Measurements from ENCODE around the gene SLC38A9.
"Not testable (repeated sequence)": the region's sequence is repeated elsewhere in the genome, so short reads cannot be mapped to it uniquely, and the experiment has no call there.

The SLC38A9 gene

DNA sequence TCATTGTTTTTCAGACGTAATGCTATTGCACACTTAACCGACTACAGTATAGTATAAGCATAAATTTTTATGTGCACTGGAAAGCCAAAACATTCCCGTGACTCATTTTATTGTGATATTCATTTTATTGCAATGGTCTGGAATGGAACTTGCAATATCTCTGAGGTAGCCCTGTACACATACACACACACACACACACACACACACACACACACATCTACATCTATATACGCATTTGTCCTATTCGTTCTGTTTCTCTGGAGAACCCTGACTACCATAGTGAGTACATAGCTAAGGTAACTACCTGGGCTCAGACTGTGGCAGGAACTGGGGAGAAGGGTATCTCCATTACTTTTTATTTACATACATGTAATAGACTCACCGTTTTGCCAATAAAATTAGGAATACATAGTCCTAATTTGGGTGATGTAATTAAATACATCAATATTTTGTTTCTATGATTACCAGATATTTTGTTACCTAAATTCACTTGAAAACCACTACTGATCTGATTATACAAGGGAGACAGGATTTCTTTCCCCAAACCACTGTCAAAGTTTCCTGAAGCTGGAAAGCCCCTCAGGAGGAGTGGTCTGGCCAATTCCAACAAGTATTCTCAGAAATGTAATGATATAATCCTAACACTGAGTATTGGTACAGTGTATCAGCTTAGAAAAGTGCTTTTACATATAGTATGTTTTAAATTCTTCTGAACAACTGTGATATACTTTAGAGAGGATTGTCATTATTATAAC lies 103.4 kb downstream of the SLC38A9 start:
- DNase-seq, result no peak

DNA sequence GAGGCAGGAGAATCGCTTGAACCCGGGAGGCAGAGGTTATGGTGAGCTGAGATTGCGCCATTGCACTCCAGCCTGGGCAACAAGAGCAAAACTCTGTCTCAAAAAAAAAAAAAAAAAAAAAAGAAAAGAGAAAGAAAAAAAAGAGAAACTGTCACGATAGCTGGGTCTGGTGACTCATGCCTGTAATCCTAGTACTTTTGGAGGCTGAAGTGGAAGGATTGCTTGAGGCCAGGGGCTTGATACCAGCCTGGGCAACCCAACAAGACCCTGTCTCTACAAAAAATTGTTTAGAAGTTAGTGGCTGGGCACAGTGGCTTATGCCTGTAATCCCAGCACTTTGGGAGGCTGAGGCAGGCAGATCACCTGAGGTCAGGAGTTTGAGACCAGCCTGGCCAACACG lies 104.8 kb downstream of the SLC38A9 start:
- DNase-seq, result not testable (repeated sequence)

DNA sequence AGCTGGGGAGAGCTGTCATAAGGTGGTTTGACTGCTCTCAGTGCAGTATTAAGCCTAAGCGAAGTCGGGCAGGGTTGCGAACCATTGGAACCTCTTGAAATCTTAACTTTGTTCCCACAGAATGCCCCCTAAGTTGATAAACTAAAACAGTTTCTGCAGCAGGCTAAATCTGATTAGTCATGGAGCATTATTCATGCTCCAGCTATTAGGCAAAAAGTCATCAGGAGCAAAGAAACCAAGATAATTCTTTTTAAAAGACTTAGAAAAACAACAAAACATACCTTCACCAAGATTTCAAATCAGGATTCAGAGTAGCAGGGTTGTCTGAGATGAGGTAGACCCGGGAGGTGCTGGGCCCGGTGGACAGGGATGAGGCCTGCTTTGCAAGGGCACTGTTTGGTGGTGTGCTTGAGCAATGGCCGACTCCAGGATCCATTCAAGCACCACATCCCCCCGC lies 107.5 kb downstream of the SLC38A9 start:
- no peak for DNase-seq

GRCh38 chr5:55603922-55604321 lies 108.2 kb downstream of the SLC38A9 start:
- DNase-seq, result no peak

DNA sequence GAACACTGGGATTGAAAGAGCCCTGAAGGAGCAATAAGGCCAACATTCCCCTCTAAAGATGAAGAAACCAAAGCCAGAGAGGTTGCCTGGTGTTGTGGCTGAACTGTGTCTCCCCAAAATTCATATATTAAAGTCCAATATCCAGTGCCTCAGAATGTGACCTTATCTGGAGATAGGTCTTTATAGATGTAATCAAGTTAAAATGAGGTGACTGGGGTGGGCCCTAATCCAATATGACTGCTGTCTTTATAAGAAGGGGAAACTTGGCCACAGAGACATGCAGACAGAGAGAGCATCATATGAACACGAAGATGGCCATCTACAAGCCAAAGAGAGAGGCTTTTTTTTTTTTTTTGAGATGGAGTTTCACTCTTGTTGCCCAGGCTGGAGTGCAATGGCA lies 110.5 kb downstream of the SLC38A9 start:
- no peak for DNase-seq

DNA sequence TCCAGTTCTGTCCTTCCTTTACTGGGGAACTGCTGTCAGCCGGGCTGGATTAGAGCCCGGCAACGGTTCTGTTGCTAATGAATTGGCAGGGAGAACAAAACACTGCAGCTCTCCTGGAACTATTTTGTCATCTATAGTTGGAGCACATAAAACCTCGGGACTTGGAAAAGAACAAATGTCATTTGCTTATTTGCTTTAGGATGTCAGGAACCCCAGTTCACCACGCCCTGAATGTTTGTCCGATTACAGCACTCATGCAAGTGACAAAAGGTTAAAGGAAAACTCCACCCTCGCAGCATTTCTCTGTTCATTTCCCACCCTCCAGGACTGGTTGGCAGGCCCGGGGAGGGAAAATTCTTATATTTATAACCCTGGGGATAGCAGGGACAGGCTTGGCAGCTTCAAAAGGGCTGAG lies 110.9 kb downstream of the SLC38A9 start:
- DNase-seq, result no peak

- no peak for DNase-seq
Observed at GRCh38 chr5:55600497-55601203, 111.5 kb downstream of the SLC38A9 start.

DNA sequence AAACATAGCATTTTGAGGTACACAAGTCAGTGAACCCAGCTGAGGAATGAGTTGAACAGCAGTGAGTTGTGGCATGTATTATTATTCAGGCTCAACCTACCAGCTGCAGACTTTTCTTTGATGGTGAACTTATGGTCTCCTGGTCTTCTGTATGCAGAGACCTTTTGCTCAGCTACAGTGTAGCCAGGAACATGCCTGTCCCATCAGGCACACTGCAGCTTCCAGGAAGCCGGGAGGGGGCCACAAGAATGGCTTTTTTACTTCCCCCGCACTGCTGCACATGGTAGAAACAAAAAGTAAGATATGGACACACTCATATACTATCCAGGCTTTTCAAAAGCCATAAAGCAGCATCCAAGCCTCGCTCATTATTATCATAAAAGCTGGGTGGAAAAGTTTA lies 112.0 kb downstream of the SLC38A9 start:
- DNase-seq, result no peak

DNA sequence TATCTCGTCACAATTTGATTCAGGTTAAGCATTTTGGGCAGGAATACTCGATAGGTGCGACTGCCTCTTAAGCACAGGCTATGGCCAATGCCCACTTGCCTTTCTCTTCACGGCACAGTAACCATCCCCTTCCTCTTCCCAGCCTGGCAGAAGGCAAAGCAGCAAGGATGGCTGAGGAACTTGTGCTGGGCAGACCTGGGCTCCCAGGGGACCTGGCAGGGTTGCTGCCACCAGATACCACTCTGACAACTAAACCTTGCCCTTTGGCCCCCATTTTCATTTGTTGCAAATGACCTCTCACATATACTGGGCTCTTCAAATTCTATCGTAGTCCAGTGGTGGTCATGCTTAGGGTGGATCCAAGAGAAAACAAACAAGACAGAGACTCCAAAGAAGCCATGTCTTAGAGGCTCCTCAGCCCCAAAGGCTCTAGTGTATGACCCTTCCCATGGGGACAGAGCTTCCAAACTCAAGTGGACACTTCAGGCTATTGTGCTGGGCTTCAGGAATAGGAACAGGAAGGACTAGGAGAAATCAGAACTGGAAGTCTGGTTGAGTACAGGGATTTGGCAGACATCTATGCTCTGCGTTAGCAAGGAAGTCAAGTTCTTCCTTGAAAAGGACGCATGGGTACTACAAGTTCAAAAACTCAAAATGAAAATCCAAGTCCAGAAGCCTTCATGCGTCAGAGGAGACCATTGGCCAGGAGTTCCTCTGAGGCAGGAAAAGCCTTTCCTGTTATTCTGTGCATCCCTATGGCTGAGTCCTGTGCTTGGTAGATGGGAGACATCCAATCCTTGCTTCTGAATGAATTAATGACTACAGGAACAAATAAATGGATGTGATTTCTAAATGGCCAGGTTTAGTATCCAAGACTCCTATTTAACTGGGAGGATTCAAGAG lies 112.7 kb downstream of the SLC38A9 start:
- no peak for DNase-seq

- no peak for DNase-seq
Observed at GRCh38 chr5:55597014-55597981, 114.8 kb downstream of the SLC38A9 start.

DNA sequence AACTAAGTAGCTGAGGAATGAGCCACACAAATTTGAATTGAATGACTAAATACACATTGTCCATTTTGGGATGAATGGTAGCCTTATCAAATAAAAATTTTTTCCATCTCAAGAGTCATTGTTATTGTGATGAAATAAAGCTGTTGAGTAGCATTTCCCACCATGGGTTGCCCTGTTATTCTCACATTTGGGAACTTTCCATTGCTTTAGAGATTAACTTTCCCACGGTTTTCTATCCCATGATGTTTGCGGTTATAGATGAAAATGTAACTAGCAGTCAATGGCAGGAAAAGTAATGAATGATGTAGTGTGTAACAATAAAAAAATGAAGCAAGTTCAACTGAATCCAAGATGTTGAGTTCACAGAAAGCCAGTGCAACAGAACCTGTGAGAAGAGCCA lies 117.5 kb downstream of the SLC38A9 start:
- no peak for DNase-seq

DNA sequence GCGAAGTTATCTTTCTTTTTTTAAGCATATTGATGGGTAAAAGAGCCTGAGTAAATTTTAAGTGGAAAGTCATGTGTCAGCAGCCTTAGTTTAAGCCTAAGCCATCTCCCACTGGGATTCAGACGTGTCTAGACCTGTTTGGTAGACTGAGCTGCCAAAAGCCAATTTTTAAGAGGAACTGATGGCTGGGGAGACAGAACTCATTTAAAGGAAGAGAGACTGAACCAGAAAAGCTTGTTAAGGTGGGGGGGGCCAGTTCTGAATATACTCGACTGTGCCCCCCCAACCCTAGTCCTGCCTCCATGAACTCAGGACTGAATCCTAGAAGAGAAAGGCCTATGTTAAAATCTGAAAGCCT lies 119.0 kb downstream of the SLC38A9 start:
- DNase-seq, result no peak

- no peak for DNase-seq
Observed at GRCh38 chr5:55592388-55593114, 119.6 kb downstream of the SLC38A9 start.

- DNase-seq, result no peak
Observed at GRCh38 chr5:55591686-55592085, 120.4 kb downstream of the SLC38A9 start.

DNA sequence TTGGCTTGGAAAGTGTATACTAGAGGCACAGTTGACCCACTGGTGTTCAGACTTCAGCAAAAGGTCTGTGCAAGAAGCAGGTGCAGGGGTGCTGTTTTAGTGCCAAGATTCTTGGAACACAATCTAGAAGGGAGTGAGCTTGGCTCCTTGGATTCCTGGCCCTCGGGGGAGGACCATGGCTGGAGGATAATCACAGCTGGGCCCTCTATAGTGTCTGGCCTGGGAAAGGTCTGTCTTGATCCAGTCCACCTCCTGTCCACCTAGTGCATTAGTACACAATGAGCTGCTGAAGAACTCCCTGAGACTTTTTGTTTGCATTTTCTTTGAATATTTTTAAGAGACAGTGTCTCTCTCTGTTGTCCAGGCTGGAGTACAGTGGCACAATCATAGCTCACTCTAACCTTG lies 126.9 kb downstream of the SLC38A9 start:
- DNase-seq, result no peak

GRCh38 chr5:55584398-55585205 lies 127.5 kb downstream of the SLC38A9 start:
- DNase-seq, result no peak

GRCh38 chr5:55583578-55583977 lies 128.5 kb downstream of the SLC38A9 start:
- DNase-seq, result no peak

DNA sequence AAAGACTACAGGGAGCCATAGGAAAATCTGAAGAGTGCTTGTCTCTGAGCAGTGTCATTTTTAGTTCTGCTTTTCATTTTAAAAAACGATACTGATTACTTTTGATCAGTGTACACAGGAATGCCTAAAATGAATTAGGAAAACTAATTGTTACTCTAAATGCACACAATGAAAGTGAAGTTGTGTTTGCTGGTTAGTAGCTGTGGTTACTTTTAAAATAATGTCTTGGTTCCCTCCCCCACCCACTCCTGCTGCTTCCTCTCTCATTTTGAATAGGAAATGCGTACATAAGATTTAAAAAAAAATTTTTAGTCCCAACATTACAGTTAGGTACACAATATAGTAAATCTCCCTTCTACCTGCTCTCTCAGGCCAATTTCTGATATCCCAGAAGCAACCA lies 129.9 kb downstream of the SLC38A9 start:
- no peak for DNase-seq

DNA sequence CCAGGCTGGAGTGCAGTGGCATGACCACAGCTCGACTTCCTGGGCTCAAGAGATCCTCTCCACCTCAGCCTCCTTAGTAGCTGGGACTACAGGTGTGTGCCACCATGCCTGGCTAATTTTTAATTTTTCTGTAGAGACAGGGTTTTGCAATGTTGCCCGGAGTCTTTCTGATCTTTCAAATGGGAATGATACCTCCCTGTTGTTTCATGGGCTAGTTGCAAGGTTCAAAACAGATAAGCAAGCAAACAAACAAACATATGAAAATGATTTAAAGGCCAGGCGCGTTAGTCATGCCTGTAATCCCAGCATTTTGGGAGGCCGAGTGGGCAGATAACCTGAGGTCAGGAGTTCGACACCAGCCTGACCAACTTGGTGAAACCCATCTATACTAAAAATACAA lies 132.1 kb downstream of the SLC38A9 start:
- DNase-seq, result no peak

DNA sequence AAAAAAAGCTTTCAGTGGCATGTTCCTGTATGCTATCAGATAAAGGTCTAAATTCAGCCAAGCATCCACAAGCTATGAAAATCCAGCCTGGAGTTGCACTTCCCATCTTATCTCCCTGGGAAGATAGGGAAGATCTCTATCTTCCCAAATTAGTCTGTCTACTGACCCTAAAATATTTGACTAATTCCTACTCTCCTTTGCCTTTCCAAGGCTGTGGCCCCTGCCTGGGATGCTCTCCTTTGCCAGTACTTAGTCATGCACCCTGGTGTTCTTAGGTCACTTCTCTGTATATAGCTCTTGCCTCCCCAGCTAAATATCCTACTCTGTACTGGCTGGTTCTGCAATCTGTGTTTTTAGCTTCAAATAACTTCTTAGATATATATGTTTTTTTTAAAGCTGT lies 133.4 kb downstream of the SLC38A9 start:
- no peak for DNase-seq
